RWPE1 (cell line): ENCODE results near the gene KCNB1.

ENCODE experiments used
- CTCF ChIA-PET: fragments of 350-600 bp; sonication (Branson Sonifier 250); formaldehyde crosslinking; extraction: SDS; loops from one replicate; lab custom pipeline; 2021; lab: Yijun Ruan, JAX
- POLR2A ChIA-PET: fragments of 400-600 bp; formaldehyde crosslinking; extraction: SDS; loops from one replicate; lab custom pipeline; 2020; ENCODE audit warnings: antibody characterized with exemption; ENCODE audit not compliant: low non-redundant PET; lab: Yijun Ruan, JAX
- DNase-seq: peaks from one replicate; pipeline ENCODE4 v3.0.0; 2012; ENCODE audit warnings: low spot score
- H3K27ac ChIP-seq: fragments of 450-650 bp; 2 replicates; pipeline ENCODE4 v1.5.1; 2017
- TF ChIP-seq, protein P1 (sequence below): fragments of 450-650 bp; conservative IDR thresholded peaks from 2 replicates; pipeline ENCODE4 v1.5.1; 2017; ENCODE audit warnings: low read depth, mild to moderate bottlenecking

KCNB1 gene

DNA sequence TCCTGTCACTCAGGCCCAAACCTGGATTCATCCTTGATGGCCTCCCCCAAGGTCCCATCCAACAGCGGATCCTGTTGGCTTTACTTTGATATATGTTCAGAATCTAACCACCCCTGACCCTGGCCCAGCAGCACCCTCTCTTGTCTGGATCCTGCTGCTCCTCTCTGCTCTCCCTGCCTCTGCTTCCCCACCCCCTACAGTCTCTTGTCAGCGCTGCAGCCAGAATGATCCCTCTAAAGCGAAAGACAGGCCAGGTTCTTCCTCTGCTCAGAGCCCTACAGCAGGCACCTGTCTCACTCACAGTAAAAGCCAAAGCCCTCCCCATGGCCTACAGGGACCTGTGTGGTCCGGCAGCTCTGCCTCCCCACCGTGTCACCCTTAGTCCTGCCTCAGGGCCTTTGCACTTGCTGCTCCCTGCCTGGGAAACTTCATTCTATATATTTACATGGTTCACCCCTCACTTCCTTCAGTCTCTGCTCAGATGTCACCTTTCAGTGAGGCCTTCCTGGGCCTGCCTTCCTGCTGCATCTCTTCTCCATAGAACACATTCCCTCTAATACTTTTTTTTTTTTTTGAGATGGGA lies 37.4 kb upstream of the KCNB1 start:
- ChIA-PET POLR2A (no interaction called here), CTCF (interaction anchor here (2.3 kb wide), 1 partner anchor 22 kb away, joined by 10 read pairs; no protein-coding TSS in a partner anchor)
- no peak for DNase-seq

GRCh38 chr20:49519212-49519712 lies 36.8 kb upstream of the KCNB1 start:
- H3K27ac ChIP-seq = no peak overlapping the region
- no peak for DNase-seq
- CTCF ChIA-PET = interaction anchor here (0.7 kb wide), 1 partner anchor 22 kb away, joined by 3 read pairs; no protein-coding TSS in a partner anchor
- POLR2A ChIA-PET = no interaction called here
- TF ChIP-seq, protein P1, sequence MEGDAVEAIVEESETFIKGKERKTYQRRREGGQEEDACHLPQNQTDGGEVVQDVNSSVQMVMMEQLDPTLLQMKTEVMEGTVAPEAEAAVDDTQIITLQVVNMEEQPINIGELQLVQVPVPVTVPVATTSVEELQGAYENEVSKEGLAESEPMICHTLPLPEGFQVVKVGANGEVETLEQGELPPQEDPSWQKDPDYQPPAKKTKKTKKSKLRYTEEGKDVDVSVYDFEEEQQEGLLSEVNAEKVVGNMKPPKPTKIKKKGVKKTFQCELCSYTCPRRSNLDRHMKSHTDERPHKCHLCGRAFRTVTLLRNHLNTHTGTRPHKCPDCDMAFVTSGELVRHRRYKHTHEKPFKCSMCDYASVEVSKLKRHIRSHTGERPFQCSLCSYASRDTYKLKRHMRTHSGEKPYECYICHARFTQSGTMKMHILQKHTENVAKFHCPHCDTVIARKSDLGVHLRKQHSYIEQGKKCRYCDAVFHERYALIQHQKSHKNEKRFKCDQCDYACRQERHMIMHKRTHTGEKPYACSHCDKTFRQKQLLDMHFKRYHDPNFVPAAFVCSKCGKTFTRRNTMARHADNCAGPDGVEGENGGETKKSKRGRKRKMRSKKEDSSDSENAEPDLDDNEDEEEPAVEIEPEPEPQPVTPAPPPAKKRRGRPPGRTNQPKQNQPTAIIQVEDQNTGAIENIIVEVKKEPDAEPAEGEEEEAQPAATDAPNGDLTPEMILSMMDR = no peak

More for the DNA sequence above, 37.4 kb upstream of the KCNB1 start:
- no peak overlapping the region for H3K27ac ChIP-seq
- TF ChIP-seq, protein P1 = no peak

DNA sequence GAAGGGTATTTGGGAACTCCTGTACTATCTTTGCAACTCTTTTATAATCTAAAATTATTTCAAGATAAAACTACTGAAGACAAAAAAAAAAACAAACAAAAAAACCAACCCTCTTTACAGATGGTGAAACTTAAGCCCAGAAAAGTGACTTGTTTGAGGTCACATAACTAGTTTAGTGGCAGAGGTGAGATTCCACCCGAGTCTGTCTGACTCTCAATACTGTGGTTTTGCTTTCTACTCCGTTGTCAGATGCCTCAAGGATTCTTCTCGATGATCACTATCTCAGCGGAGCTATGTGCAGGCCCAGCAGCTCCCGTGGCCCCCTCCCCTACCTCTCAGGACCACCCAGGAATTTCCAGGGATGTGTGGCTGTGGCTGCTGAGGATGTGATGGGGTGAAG lies 36.1 kb upstream of the KCNB1 start:
- ChIA-PET POLR2A (no interaction called here), CTCF (interaction anchor here (0.7 to 1.9 kb wide), 2 partner anchors 10 to 23 kb away, joined by 3 to 6 read pairs; no protein-coding TSS in a partner anchor)
- no peak overlapping the region for H3K27ac ChIP-seq
- DNase-seq = no peak
- TF ChIP-seq, protein P1 = no peak

GRCh38 chr20:49517805-49518100 lies 35.3 kb upstream of the KCNB1 start:
- CTCF ChIA-PET = interaction anchor here (0.6 to 2.8 kb wide), 5 partner anchors 8 to 85 kb away, joined by 3 to 9 read pairs (median 6); no protein-coding TSS in a partner anchor
- H3K27ac ChIP-seq = no peak overlapping the region
- POLR2A ChIA-PET = no interaction called here
- no peak for DNase-seq
- TF ChIP-seq, protein P1 = no peak

- CTCF ChIA-PET = interaction anchor here (0.6 to 2.8 kb wide), 8 partner anchors 9 to 333 kb away, joined by 3 to 9 read pairs (median 4); partner anchors contain the start of gene KCNB1
- no peak for DNase-seq
- POLR2A ChIA-PET = interaction anchor here (0.6 kb wide), 1 partner anchor 150 kb away, joined by 3 read pairs; no protein-coding TSS in a partner anchor
- TF ChIP-seq, protein P1 = no peak
- no peak overlapping the region for H3K27ac ChIP-seq
Measured at GRCh38 chr20:49516916-49517804, 34.7 kb upstream of the KCNB1 start.

DNA sequence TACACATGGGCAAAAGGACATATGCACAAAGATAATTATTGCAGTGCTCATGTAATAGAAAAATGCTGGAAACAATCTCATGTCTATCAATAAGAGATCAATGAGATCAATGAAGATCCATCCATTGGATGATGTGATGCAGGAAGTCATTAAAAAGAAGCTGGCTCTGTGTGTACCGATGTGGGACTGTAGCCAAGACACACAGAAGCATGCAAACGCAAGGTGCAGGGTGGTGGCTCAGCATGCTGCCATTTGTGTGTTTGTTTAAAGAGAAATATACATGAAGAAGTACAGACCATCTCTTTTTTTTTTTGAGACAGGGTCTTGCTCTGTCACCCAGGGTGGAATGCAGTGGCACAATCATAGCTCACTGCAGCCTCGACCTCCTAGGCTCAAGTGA lies 33.1 kb upstream of the KCNB1 start:
- H3K27ac ChIP-seq = no peak overlapping the region
- ChIA-PET CTCF (interaction anchor here (0.6 to 2.8 kb wide), 3 partner anchors 26 to 299 kb away, joined by 3 to 9 read pairs (median 3); no protein-coding TSS in a partner anchor), POLR2A (no interaction called here)
- TF ChIP-seq, protein P1 = no peak
- DNase-seq = no peak
